Subcutaneous abdominal adipose tissue (tissue), 5 donors: ENCODE data around the gene PLIN1.
A peak's percentile ranks its signal among the peaks of the same experiment; 100 is the strongest.

Experiments
- H3K27ac ChIP-seq: one replicate; pipeline ENCODE4 v1.7.0; 2013; ENCODE audit warnings: low read depth, mild to moderate bottlenecking, inconsistent platforms, low read length, moderate library complexity
- H3K27me3 ChIP-seq, 5 donors: one replicate each; pipeline ENCODE4 v1.7.0; 2013; ENCODE audit warnings: low read length in 5 of 5, inconsistent platforms in 1 of 5; ENCODE audit not compliant: control insufficient read depth in 5 of 5, insufficient read depth in 4 of 5
- H3K36me3 ChIP-seq, 5 donors: one replicate each; pipeline ENCODE4 v1.7.0; 2013; ENCODE audit warnings: low read length in 5 of 5; ENCODE audit not compliant: control insufficient read depth in 5 of 5, insufficient read depth in 5 of 5
- H3K4me1 ChIP-seq, 5 donors: one replicate each; pipeline ENCODE4 v1.7.0; 2013; ENCODE audit warnings: low read length in 5 of 5, mild to moderate bottlenecking in 3 of 5, moderate library complexity in 1 of 5; ENCODE audit not compliant: control insufficient read depth in 5 of 5, insufficient read depth in 5 of 5
- H3K4me3 ChIP-seq, 5 donors: one replicate each; pipeline ENCODE4 v1.7.0; 2013; ENCODE audit warnings: low read length in 5 of 5, low read depth in 1 of 5
- H3K9ac ChIP-seq, 5 donors: one replicate each; pipeline ENCODE4 v1.7.0; 2013; ENCODE audit warnings: low read length in 5 of 5, mild to moderate bottlenecking in 4 of 5, moderate library complexity in 3 of 5
- H3K9me3 ChIP-seq, 5 donors: one replicate each; pipeline ENCODE4 v1.7.0; 2013; ENCODE audit warnings: low read length in 5 of 5; ENCODE audit not compliant: control insufficient read depth in 5 of 5
- donor health status: healthy.
- donor health status: healthy.
- donor health status: healthy.
- donor health status: healthy.
- donor health status: healthy.

Gene PLIN1

GRCh38 chr15:89674526-89674925 lies 4.6 kb downstream of the PLIN1 start:
- peak overlapping the region; percentile 79 for H3K27ac ChIP-seq
- no peaks in the 10 kb centered on the region for H3K9me3 ChIP-seq
- peak overlapping the region; percentile 52 to 99 (median 78) for H3K4me3 ChIP-seq
- no peaks in the 10 kb centered on the region for H3K27me3 ChIP-seq
- H3K9ac ChIP-seq = peak overlapping the region in 2 of 5 donors; percentile 65 to 90
- peaks cover 0 to 60% (median 51%) of the 10 kb centered on the region in 5 donors for H3K36me3 ChIP-seq
- H3K4me1 ChIP-seq = peaks cover 7 to 80% (median 49%) of the 10 kb centered on the region in 5 donors

DNA sequence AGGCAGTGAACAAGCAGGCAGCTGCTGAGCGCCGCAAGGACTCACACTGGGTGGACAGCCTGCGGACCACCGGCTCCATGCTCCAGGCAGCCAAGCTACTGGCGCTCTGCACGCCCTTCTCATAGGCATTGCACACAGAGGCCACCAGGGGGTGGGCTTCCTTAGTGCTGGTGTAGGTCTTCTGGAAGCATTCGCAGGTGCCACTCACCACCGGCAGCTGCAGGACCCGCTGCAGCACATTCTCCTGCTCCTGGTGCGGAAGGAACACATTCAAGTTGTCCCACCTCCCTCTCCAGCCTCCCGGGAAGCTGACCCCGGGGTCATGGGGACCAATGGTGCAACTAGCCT lies 6.0 kb downstream of the PLIN1 start:
- H3K9me3 ChIP-seq = no peaks in the 10 kb centered on the region
- H3K4me3 ChIP-seq = peak overlapping the region; percentile 27 to 99 (median 78)
- peak overlapping the region; percentile 79 for H3K27ac ChIP-seq
- peak overlapping the region in 3 of 5 donors; percentile 7 to 40 (median 26) for H3K9ac ChIP-seq
- peaks cover 0 to 74% (median 60%) of the 10 kb centered on the region in 5 donors for H3K36me3 ChIP-seq
- peaks cover 7 to 89% (median 59%) of the 10 kb centered on the region in 5 donors for H3K4me1 ChIP-seq
- H3K27me3 ChIP-seq = no peaks in the 10 kb centered on the region

- H3K9ac ChIP-seq = peak overlapping the region in 2 of 5 donors; percentile 7 to 27
- no peaks in the 10 kb centered on the region for H3K9me3 ChIP-seq
- peaks cover 7 to 95% (median 66%) of the 10 kb centered on the region in 5 donors for H3K4me1 ChIP-seq
- H3K4me3 ChIP-seq = peak overlapping the region; percentile 27 to 99 (median 78)
- H3K27me3 ChIP-seq = no peaks in the 10 kb centered on the region
- H3K27ac ChIP-seq = peak overlapping the region; percentile 79
- H3K36me3 ChIP-seq = peaks cover 0 to 80% (median 65%) of the 10 kb centered on the region in 5 donors
Observed at GRCh38 chr15:89672221-89673164, 6.7 kb downstream of the PLIN1 start.

DNA sequence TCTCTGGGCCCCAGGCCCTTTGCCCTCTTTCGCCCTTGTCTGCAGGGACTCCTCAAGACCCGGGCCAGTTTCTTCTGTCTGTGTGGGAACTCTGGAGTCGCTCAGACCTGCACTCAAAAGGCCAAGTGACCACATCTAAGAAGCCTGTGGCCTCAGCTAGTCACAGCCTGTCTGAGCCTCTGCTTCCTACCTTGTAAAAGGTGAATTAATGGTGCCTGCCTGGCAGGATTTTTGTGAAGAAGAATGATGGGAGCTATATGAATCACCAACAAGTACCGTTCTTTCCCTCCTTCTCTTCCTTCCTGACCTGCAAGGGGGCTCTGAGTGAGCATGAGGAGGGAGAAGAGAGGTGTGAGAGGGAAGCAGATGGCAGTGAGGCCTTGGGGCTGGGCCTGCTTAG lies 7.5 kb downstream of the PLIN1 start:
- Histone ChIP-seq H3K9ac (peak overlapping the region in 1 of 5 donors; percentile 26), H3K4me3 (peak overlapping the region in 1 of 5 donors; percentile 36), H3K27me3 (no peaks in the 10 kb centered on the region), H3K27ac (peak overlapping the region; percentile 46), H3K36me3 (peaks cover 0 to 86% (median 67%) of the 10 kb centered on the region in 5 donors), H3K9me3 (no peaks in the 10 kb centered on the region), H3K4me1 (peaks cover 7 to 96% (median 74%) of the 10 kb centered on the region in 5 donors)

DNA sequence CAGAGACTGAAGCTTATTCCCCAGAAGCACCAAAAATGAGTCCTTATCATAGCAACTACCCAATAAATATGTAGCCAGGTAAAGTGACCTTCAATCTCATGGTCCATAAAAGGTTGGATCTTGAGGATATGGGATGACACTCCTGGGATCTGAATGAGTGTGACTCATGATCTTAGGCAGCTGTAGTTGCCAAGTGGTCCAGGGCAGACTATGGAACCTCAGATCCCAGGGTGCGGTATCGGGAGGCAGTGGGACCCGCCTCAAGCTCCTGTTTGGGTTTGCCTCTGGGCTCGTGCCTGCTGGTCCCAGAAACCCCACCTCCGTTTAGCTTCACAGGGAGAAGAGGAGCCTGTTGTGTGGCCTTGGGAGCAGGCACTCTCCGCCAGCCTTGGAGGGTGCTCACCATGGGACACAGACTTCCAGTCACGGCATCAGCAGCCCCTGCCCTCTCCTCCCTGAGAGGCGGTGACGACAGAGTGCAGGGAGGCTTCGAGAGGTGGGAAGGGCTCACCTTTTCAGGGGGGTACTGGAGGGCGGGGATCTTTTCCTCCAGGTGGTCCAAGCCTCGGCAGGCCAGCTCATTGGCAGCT lies 8.1 kb downstream of the PLIN1 start:
- Histone ChIP-seq H3K27ac (peak overlapping the region; percentile 46), H3K36me3 (peaks cover 0 to 82% (median 69%) of the 10 kb centered on the region in 5 donors), H3K9me3 (no peaks in the 10 kb centered on the region), H3K27me3 (no peaks in the 10 kb centered on the region), H3K9ac (peak overlapping the region in 1 of 5 donors; percentile 26), H3K4me1 (peaks cover 7 to 99% (median 79%) of the 10 kb centered on the region in 5 donors), H3K4me3 (peak overlapping the region in 1 of 5 donors; percentile 36)

- H3K36me3 ChIP-seq = peaks cover 0 to 79% (median 69%) of the 10 kb centered on the region in 5 donors
- no peak overlapping the region for H3K4me3 ChIP-seq
- no peaks in the 10 kb centered on the region for H3K27me3 ChIP-seq
- no peak overlapping the region for H3K9ac ChIP-seq
- peak overlapping the region; percentile 46 for H3K27ac ChIP-seq
- H3K9me3 ChIP-seq = no peaks in the 10 kb centered on the region
- H3K4me1 ChIP-seq = peaks cover 7 to 97% (median 85%) of the 10 kb centered on the region in 5 donors
Observed at GRCh38 chr15:89669941-89670340, 9.2 kb downstream of the PLIN1 start.

DNA sequence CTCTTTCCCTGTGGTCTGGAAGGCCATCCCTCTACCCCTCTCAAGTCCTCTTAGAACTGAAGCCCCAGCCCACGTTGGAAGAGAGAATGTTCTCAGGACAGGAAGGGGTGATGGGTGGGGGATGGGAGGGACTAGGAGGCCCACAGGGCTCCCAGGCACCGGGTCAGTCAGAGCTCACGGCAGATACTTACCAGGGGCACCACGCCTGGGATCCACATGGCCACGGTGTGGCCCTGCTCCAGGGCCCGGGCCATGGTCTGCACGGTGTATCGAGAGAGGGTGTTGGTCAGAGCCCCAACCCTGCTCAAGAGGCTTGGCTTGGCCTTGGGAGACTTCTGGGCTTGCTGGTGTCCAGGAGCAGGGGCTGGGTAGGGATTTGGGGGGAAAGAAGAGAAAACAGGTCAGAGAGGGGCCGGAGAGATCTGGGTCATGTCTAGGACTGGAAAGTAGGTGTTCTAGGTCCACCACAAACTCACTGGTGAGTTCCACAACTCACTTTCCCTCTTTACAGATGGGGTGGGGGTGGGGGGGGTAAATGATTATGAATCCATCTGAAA lies 9.8 kb downstream of the PLIN1 start:
- no peaks in the 10 kb centered on the region for H3K9me3 ChIP-seq
- H3K9ac ChIP-seq = no peak overlapping the region
- H3K27ac ChIP-seq = peak overlapping the region; percentile 15
- peaks cover 0 to 76% (median 69%) of the 10 kb centered on the region in 5 donors for H3K36me3 ChIP-seq
- peaks cover 7 to 96% (median 88%) of the 10 kb centered on the region in 5 donors for H3K4me1 ChIP-seq
- no peaks in the 10 kb centered on the region for H3K27me3 ChIP-seq
- H3K4me3 ChIP-seq = no peak overlapping the region

GRCh38 chr15:89668171-89668570 lies 11.0 kb downstream of the PLIN1 start:
- Histone ChIP-seq H3K4me3 (no peak overlapping the region), H3K4me1 (peaks cover 5 to 87% (median 79%) of the 10 kb centered on the region in 5 donors), H3K9ac (no peak overlapping the region), H3K27me3 (no peaks in the 10 kb centered on the region), H3K27ac (peak overlapping the region; percentile 50), H3K9me3 (no peaks in the 10 kb centered on the region), H3K36me3 (peaks cover 0 to 70% (median 62%) of the 10 kb centered on the region in 5 donors)

DNA sequence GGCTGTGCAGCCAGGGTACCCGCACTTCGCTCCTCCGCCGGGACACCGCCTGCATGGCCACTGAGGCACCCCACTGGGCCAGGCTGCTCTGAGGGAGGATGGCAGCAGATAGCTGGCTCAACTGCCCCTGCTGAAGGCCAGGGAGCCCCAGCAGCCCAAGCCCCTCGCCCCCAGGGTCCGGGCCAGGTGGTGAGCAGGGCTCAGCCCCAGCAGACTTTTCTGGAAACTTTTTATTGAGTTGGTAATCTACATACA lies 11.5 kb downstream of the PLIN1 start:
- H3K27me3 ChIP-seq = no peaks in the 10 kb centered on the region
- peaks cover 0 to 64% (median 57%) of the 10 kb centered on the region in 5 donors for H3K36me3 ChIP-seq
- no peak overlapping the region for H3K4me3 ChIP-seq
- H3K9me3 ChIP-seq = no peaks in the 10 kb centered on the region
- H3K27ac ChIP-seq = peak overlapping the region; percentile 50
- H3K9ac ChIP-seq = no peak overlapping the region
- H3K4me1 ChIP-seq = peaks cover 3 to 87% (median 79%) of the 10 kb centered on the region in 5 donors
